Pons (tissue), 1 donor: Measurements from ENCODE around the gene CDKAL1.
"Not testable (repeated sequence)": the region's sequence is repeated elsewhere in the genome, so short reads cannot be mapped to it uniquely, and the experiment has no call there.

ENCODE experiments used
- DNase-seq: peaks from one replicate; pipeline ENCODE4 v3.0.0-alpha.2; 2016; ENCODE audit warnings: low spot score

CDKAL1 gene

GRCh38 chr6:20594299-20594853 lies 60.1 kb downstream of the CDKAL1 start:
- DNase-seq, result not testable (repeated sequence)

GRCh38 chr6:20599302-20600051 lies 65.2 kb downstream of the CDKAL1 start:
- DNase-seq, result no peak

GRCh38 chr6:20600831-20601230 lies 66.6 kb downstream of the CDKAL1 start:
- DNase-seq, result no peak

GRCh38 chr6:20604159-20604558 lies 69.9 kb downstream of the CDKAL1 start:
- no peak for DNase-seq

GRCh38 chr6:20605061-20605460 lies 70.8 kb downstream of the CDKAL1 start:
- DNase-seq, result no peak

GRCh38 chr6:20605581-20605980 lies 71.3 kb downstream of the CDKAL1 start:
- no peak for DNase-seq

GRCh38 chr6:20606831-20607230 lies 72.6 kb downstream of the CDKAL1 start:
- DNase-seq, result no peak

- no peak for DNase-seq
Measured at GRCh38 chr6:20608356-20608755, 74.1 kb downstream of the CDKAL1 start.

- DNase-seq, result no peak
Measured at GRCh38 chr6:20608905-20609304, 74.6 kb downstream of the CDKAL1 start.

- DNase-seq, result not testable (repeated sequence)
Measured at GRCh38 chr6:20609924-20610323, 75.7 kb downstream of the CDKAL1 start.

- no peak for DNase-seq
Measured at GRCh38 chr6:20610636-20611370, 76.5 kb downstream of the CDKAL1 start.

GRCh38 chr6:20617537-20617936 lies 83.3 kb downstream of the CDKAL1 start:
- not testable (repeated sequence) for DNase-seq

- no peak for DNase-seq
Measured at GRCh38 chr6:20620043-20620442, 85.8 kb downstream of the CDKAL1 start.

GRCh38 chr6:20623761-20624160 lies 89.5 kb downstream of the CDKAL1 start:
- no peak for DNase-seq

- no peak for DNase-seq
Measured at GRCh38 chr6:20626165-20626564, 91.9 kb downstream of the CDKAL1 start.

GRCh38 chr6:20629509-20629908 lies 95.3 kb downstream of the CDKAL1 start:
- no peak for DNase-seq

- DNase-seq, result no peak
Measured at GRCh38 chr6:20630136-20630535, 95.9 kb downstream of the CDKAL1 start.

GRCh38 chr6:20630617-20631548 lies 96.6 kb downstream of the CDKAL1 start:
- no peak for DNase-seq

- no peak for DNase-seq
Measured at GRCh38 chr6:20631549-20631924, 97.3 kb downstream of the CDKAL1 start.

- DNase-seq, result no peak
Measured at GRCh38 chr6:20632696-20633095, 98.4 kb downstream of the CDKAL1 start.

GRCh38 chr6:20633566-20634340 lies 99.5 kb downstream of the CDKAL1 start:
- DNase-seq, result no peak
